OCI-LY1 (cell line): ENCODE measurements around the gene MYBPC3.

ENCODE experiments used
- H2AFZ ChIP-seq: fragments of 200-600 bp; sonication (generic), shearing (Covaris generic); 2 replicates; pipeline ENCODE4 v1.6.0; 2014; ENCODE audit warnings: antibody characterized with exemption, mild to moderate bottlenecking, low read length
- H3F3A ChIP-seq: fragments of 200-600 bp; sonication (generic), shearing (Covaris generic); 2 replicates; pipeline ENCODE4 v1.6.0; 2014; ENCODE audit warnings: mild to moderate bottlenecking, antibody characterized with exemption, low read length, moderate library complexity; ENCODE audit not compliant: insufficient read depth
- H3K27ac ChIP-seq: fragments of 200-600 bp; sonication (generic); 2 replicates; pipeline ENCODE4 v1.5.1; 2014; ENCODE audit warnings: low read length, mixed run types, mild to moderate bottlenecking, low read depth; ENCODE audit not compliant: poor library complexity, severe bottlenecking
- H3K27me3 ChIP-seq: fragments of 200-600 bp; sonication (generic); 2 replicates; pipeline ENCODE4 v1.6.0; 2014; ENCODE audit warnings: antibody characterized with exemption, mild to moderate bottlenecking, low read length, moderate library complexity; ENCODE audit not compliant: insufficient read depth
- H3K36me3 ChIP-seq: fragments of 200-600 bp; sonication (generic); 2 replicates; pipeline ENCODE4 v1.6.1; 2014; ENCODE audit warnings: mild to moderate bottlenecking, antibody characterized with exemption, low read length, moderate library complexity, mixed read lengths; ENCODE audit not compliant: insufficient read depth
- H3K4me1 ChIP-seq: fragments of 200-600 bp; sonication (generic); 2 replicates; pipeline ENCODE4 v1.5.1; 2014; ENCODE audit warnings: mild to moderate bottlenecking, low read length, moderate library complexity; ENCODE audit not compliant: insufficient read depth, severe bottlenecking
- H3K4me2 ChIP-seq: fragments of 200-600 bp; sonication (generic), shearing (Covaris generic); 2 replicates; pipeline ENCODE4 v1.6.1; 2014; ENCODE audit warnings: low read length
- H3K4me3 ChIP-seq: fragments of 200-600 bp; sonication (generic); 2 replicates; pipeline ENCODE4 v1.5.1; 2014; ENCODE audit warnings: low read length, low read depth, mild to moderate bottlenecking, mixed read lengths; ENCODE audit not compliant: poor library complexity, severe bottlenecking
- H3K79me2 ChIP-seq: fragments of 200-600 bp; shearing (Covaris generic); 2 replicates; pipeline ENCODE4 v1.6.1; 2016; ENCODE audit warnings: mixed run types, low read length, mixed read lengths; ENCODE audit not compliant: insufficient read depth
- H3K9ac ChIP-seq: fragments of 200-600 bp; sonication (generic), shearing (Covaris generic); 2 replicates; pipeline ENCODE4 v1.6.1; 2014; ENCODE audit warnings: mild to moderate bottlenecking, low read length, mixed read lengths
- H3K9me2 ChIP-seq: fragments of 200-600 bp; sonication (generic), shearing (Covaris generic); 2 replicates; pipeline ENCODE4 v1.6.1; 2014; ENCODE audit warnings: low read depth, mild to moderate bottlenecking, low read length, mixed read lengths
- H3K9me3 ChIP-seq: fragments of 200-600 bp; shearing (Covaris generic); 2 replicates; pipeline ENCODE4 v1.6.1; 2014; ENCODE audit warnings: low read length, mixed read lengths
- H4K20me1 ChIP-seq: fragments of 200-600 bp; sonication (generic), shearing (Covaris generic); 2 replicates; pipeline ENCODE4 v1.6.0; 2016; ENCODE audit warnings: mild to moderate bottlenecking, low read length; ENCODE audit not compliant: insufficient read depth
- EZH2 ChIP-seq: fragments of 200-600 bp; sonication (generic), shearing (Covaris generic); IDR thresholded peaks from 2 replicates; pipeline ENCODE4 v1.8.0; 2017; ENCODE audit warnings: borderline replicate concordance, mixed run types, mild to moderate bottlenecking, antibody characterized with exemption, low read length, moderate library complexity, mixed read lengths
- TF ChIP-seq, protein P1 (sequence below): fragments of 200-600 bp; sonication (generic), shearing (Covaris generic); IDR thresholded peaks from 2 replicates; pipeline ENCODE4 v1.5.1; 2017; ENCODE audit warnings: mild to moderate bottlenecking, antibody characterized with exemption, low read length, moderate library complexity, mixed read lengths

MYBPC3 gene

DNA sequence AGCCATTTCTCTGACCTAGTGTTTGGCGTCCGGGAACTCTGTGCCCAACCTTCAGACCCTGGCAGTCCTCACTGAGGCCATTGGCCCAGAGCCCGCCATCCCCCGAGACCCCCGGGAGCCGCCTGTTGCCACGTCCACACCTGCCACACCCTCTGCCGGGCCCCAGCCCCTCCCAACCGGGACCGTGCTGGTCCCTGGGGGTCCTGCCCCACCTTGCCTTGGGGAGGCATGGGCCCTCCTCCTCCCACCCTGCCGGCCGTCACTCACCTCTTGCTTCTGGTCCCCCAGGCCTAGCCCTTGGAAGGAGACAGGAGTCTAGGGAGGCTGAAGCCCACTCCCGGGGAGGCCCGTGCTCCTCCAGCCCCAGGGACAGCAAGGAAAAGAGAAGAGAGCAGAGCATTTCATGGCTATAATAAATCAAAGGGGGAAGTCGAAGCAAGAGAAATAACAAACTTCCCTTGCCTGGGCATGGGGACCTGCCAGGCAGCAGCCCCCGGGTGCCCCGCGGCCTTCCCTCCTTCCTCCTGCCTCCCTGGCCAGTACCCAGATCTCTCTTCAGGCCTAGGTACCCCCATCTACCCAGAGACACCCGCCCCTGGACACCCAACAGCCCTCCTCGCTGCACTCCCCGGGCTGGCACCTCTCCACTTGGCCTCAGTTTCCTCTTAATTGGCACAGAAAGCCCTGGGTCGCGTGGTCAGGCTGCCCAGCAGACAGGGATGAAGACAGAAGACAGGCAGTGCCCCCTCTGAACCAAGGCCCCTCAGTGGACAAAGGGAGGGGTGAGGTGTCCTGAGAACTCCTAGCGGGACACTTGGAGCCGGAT is 42.9 kb upstream of the MYBPC3 start:
- Histone ChIP-seq H3K9me2 (no peaks in the 10 kb centered on the region), H3K27me3 (no peaks in the 10 kb centered on the region), H3K9me3 (no peaks in the 10 kb centered on the region), H3K27ac (peak overlapping the region; percentile 88), H3K4me3 (peak overlapping the region; percentile 32), H3K36me3 (no peaks in the 10 kb centered on the region), H3K4me2 (peak overlapping the region; percentile 53), H3K4me1 (peaks cover 57% of the 10 kb centered on the region), H3F3A (no peaks in the 10 kb centered on the region), H3K79me2 (no peaks in the 10 kb centered on the region), H4K20me1 (no peaks in the 10 kb centered on the region), H3K9ac (peak overlapping the region; percentile 72), H2AFZ (no peak overlapping the region)
- TF ChIP-seq EZH2 = no peak
- TF ChIP-seq, protein P1, sequence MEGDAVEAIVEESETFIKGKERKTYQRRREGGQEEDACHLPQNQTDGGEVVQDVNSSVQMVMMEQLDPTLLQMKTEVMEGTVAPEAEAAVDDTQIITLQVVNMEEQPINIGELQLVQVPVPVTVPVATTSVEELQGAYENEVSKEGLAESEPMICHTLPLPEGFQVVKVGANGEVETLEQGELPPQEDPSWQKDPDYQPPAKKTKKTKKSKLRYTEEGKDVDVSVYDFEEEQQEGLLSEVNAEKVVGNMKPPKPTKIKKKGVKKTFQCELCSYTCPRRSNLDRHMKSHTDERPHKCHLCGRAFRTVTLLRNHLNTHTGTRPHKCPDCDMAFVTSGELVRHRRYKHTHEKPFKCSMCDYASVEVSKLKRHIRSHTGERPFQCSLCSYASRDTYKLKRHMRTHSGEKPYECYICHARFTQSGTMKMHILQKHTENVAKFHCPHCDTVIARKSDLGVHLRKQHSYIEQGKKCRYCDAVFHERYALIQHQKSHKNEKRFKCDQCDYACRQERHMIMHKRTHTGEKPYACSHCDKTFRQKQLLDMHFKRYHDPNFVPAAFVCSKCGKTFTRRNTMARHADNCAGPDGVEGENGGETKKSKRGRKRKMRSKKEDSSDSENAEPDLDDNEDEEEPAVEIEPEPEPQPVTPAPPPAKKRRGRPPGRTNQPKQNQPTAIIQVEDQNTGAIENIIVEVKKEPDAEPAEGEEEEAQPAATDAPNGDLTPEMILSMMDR = no peak

DNA sequence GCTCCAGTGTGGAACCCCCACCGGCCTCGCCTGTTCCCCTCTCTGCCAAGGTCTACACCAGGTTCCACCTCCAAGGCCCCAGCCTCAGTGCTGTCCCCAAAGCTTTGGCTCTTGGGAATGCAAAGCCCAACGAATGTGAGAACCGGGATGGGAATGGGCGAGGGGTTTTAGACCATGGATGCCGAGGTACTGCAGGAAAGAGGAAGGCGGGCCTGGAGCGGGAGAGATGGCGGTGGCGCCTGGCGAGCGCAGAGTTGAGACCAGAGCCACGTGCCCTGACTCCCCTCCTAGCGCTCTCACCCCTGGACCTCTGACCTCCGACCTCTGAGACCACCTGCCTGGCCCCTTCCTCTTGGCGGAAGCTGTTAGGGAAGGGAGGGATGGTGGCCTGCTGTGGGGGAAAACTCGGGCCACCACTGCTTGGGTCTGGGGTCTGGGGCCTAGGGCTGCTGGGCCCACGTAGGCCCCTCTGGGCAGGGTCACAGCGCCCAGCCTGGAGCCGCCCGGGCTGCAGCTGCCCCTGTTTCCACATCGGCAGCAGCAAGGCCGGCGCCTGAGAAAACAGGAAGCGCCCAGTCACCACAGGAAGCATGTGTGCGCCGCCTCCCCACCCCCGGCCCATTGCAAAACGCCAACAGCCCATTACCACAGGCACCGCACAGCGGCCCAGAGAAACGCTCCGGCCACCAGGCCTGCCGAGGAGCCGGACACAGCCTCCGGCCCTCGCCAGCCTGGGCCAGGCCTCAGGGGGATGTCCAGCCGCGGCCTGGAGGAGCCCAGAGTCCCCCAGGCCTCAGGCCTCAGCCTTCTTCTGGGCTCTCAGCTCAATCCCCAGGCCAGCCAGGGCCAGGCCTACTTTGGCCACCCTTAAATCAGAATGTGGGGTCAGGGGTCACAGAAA is 42.1 kb upstream of the MYBPC3 start:
- H3K4me1 ChIP-seq = peaks cover 53% of the 10 kb centered on the region
- peak overlapping the region; percentile 88 for H3K27ac ChIP-seq
- H3K9ac ChIP-seq = peak overlapping the region; percentile 72
- H3F3A ChIP-seq = no peaks in the 10 kb centered on the region
- peak overlapping the region; percentile 32 for H3K4me3 ChIP-seq
- no peaks in the 10 kb centered on the region for H3K79me2 ChIP-seq
- H4K20me1 ChIP-seq = no peaks in the 10 kb centered on the region
- no peak overlapping the region for H2AFZ ChIP-seq
- H3K9me2 ChIP-seq = no peaks in the 10 kb centered on the region
- TF ChIP-seq EZH2 = no peak
- TF ChIP-seq, protein P1 = no peak
- H3K4me2 ChIP-seq = peak overlapping the region; percentile 53
- H3K9me3 ChIP-seq = no peaks in the 10 kb centered on the region
- no peaks in the 10 kb centered on the region for H3K27me3 ChIP-seq
- no peaks in the 10 kb centered on the region for H3K36me3 ChIP-seq

DNA sequence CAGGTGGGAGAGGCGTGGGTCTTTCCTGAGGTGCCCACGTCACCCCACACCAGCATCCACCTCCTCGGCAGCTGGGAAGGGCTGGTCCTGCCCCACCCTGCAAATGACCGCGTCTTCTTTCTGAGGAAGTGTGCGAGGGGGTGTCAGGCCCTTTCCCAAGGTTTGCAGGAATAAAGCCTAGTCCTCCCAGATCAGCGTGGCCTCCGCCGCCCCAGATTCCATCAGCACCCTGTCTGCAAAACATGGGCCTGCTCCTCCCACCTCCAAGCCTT is 41.5 kb upstream of the MYBPC3 start:
- Histone ChIP-seq H3K36me3 (no peaks in the 10 kb centered on the region), H3K27me3 (no peaks in the 10 kb centered on the region), H3F3A (no peaks in the 10 kb centered on the region), H3K79me2 (no peaks in the 10 kb centered on the region), H3K4me3 (no peak overlapping the region), H3K9me2 (no peaks in the 10 kb centered on the region), H3K4me2 (peak overlapping the region; percentile 53; the same call in 1 of the 2 replicates), H4K20me1 (no peaks in the 10 kb centered on the region), H3K4me1 (peaks cover 47% of the 10 kb centered on the region), H3K9ac (peak overlapping the region; percentile 72), H2AFZ (no peak overlapping the region), H3K9me3 (no peaks in the 10 kb centered on the region), H3K27ac (peak overlapping the region; percentile 88)
- TF ChIP-seq EZH2 = no peak
